Sigmoid colon (tissue), 7 donors: ENCODE measurements around the gene GATD1. TPM values are rescaled to one million over a fixed set of nuclear protein-coding genes. Genes with fewer than 3 reads are reported as not detected.

Experiments
- DNase-seq: peaks from one replicate; pipeline ENCODE4 v3.0.0-alpha.2; 2019
- H3K27ac ChIP-seq, 4 donors: fragments of 200-600 bp; sonication (generic); one replicate each; pipeline ENCODE4 v1.5.1; 2016 to 2019; ENCODE audit warnings: mild to moderate bottlenecking in 1 of 4
- H3K27me3 ChIP-seq, 3 donors: fragments of 200-600 bp; sonication (generic); one replicate each; pipeline ENCODE4 v1.5.1; 2019; ENCODE audit warnings: mild to moderate bottlenecking in 1 of 3
- H3K36me3 ChIP-seq, 4 donors: fragments of 200-600 bp; sonication (generic); one replicate each; pipeline ENCODE4 v1.5.1; 2016 to 2019
- H3K4me1 ChIP-seq, 4 donors: fragments of 200-600 bp; sonication (generic); one replicate each; pipeline ENCODE4 v1.5.1; 2017 to 2019
- H3K4me3 ChIP-seq, 4 donors: fragments of 200-600 bp; sonication (generic); one replicate each; pipeline ENCODE4 v1.5.1; 2017 to 2019; ENCODE audit warnings: mild to moderate bottlenecking in 2 of 4, moderate library complexity in 1 of 4
- H3K9me3 ChIP-seq, 4 donors: fragments of 200-600 bp in 3 of 4; sonication (generic) in 3 of 4; one replicate each; pipeline versions ENCODE4 v1.5.1 to v1.6.1; 2013 to 2019
- EP300 ChIP-seq, 4 donors: sonication (generic); formaldehyde crosslinking; IDR thresholded peaks; one replicate each; pipeline ENCODE4 v1.6.1; 2017; ENCODE audit warnings: antibody characterized with exemption in 4 of 4
- POLR2A ChIP-seq, 2 donors: fragments of 450-650 bp; IDR thresholded peaks; one replicate each; pipeline ENCODE4 v1.6.1; 2016; ENCODE audit warnings: antibody characterized with exemption in 2 of 2, mild to moderate bottlenecking in 2 of 2, moderate library complexity in 2 of 2
- POLR2AphosphoS5 ChIP-seq, 4 donors: sonication (generic); formaldehyde crosslinking; IDR thresholded peaks; one replicate each; pipeline ENCODE4 v1.6.1; 2017; ENCODE audit warnings: antibody characterized with exemption in 4 of 4
- WGBS, 2 donors: extraction: QIAGEN DNeasy Blood & Tissue Kit; methylation state at CpG; one replicate each; pipeline ENCODE4 v1.1.7; 2013; 5-methylcytosine and 5-hydroxymethylcytosine counted together
- intact Hi-C: fragments of 100-400 bp; cut with DNase I; formaldehyde crosslinking; loops from one replicate; pipeline ENCODE4 v1.15.1; 2023
- polyA plus RNA-seq, 3 donors: library from polyadenylated mRNA; stranded (reverse); fragments of 200-250 nt; gene quantifications; one replicate each; pipeline ENCODE4 v1.2.3, GENCODE V29; 2013
- total RNA-seq, 4 donors: library from RNA; depleted of rRNA; stranded (reverse); fragments of >200 nt; gene quantifications; one replicate each; pipeline ENCODE4 v1.1.0, GENCODE V29; 2016
- TF ChIP-seq, protein P1 (sequence below), 4 experiments: fragments of 450-650 bp in 3 of 4; fragments of 200-600 bp in 1 of 4; IDR thresholded peaks; one replicate each; pipeline ENCODE4 v1.5.1; 2016 to 2019; ENCODE audit warnings: antibody characterized with exemption in 4 of 4, mild to moderate bottlenecking in 3 of 4, moderate library complexity in 2 of 4
- donor health status: healthy with polysubstance abuse.
- donor health status: Bipolar disorder and iron deficiency.
- donor health status: healthy.

GATD1 gene
- total and polyA plus RNA-seq, 7 donors: 6.7 to 55.9 (median 15.7) TPM

DNA sequence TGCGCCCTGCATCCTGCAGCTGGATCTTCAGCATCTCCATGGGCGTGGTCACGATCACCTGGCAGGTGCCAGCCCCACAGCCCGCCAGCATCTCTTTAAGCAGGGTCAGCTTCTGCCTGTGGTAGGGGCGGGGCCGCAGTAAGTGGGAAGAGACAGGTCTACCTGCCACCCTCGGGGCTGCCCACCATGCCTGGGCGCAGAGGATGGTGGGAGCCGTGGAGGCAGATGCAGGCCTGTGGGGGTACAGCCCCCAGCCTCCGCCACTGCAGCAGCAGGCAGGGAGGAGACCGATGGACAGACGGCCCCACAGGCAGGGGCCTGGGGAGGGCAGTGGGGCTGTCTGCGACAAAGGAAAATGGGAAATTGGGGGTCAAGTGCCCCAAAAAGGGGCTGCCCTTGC lies 15.6 kb upstream of the GATD1 start:
- TF ChIP-seq, protein P1, sequence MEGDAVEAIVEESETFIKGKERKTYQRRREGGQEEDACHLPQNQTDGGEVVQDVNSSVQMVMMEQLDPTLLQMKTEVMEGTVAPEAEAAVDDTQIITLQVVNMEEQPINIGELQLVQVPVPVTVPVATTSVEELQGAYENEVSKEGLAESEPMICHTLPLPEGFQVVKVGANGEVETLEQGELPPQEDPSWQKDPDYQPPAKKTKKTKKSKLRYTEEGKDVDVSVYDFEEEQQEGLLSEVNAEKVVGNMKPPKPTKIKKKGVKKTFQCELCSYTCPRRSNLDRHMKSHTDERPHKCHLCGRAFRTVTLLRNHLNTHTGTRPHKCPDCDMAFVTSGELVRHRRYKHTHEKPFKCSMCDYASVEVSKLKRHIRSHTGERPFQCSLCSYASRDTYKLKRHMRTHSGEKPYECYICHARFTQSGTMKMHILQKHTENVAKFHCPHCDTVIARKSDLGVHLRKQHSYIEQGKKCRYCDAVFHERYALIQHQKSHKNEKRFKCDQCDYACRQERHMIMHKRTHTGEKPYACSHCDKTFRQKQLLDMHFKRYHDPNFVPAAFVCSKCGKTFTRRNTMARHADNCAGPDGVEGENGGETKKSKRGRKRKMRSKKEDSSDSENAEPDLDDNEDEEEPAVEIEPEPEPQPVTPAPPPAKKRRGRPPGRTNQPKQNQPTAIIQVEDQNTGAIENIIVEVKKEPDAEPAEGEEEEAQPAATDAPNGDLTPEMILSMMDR (IDR thresholded peaks at IDR 0.05): no peak
- TF ChIP-seq POLR2AphosphoS5 (IDR thresholded peaks at IDR 0.05) (no peak), POLR2A (IDR thresholded peaks at IDR 0.05) (no peak), EP300 (IDR thresholded peaks at IDR 0.05) (no peak)

DNA sequence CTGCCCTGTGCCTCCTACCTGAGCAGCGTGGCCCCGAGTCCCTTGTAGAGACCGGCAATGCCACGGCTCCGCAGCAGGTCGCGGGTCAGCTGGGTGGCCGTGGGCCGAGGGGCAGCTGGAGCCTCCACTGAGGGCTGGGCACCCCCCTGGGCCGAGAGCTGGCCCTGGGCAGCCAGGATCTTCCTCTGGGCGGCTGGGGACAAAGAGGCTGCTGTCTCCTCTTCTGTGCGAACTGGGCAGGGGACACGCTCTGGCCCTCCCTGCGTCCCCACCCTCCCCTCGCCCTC lies 15.2 kb upstream of the GATD1 start:
- H3K27me3 ChIP-seq: peaks cover 18 to 40% (median 22%) of the 10 kb centered on the region in 3 donors
- H3K9me3 ChIP-seq: no peaks in the 10 kb centered on the region
- no peak for DNase-seq
- TF ChIP-seq EP300 (IDR thresholded peaks at IDR 0.05): no peak
- no peak for TF ChIP-seq POLR2AphosphoS5 (IDR thresholded peaks at IDR 0.05)
- TF ChIP-seq, protein P1 (IDR thresholded peaks at IDR 0.05): no peak
- no peak for TF ChIP-seq POLR2A (IDR thresholded peaks at IDR 0.05)
- H3K27ac ChIP-seq: no peak overlapping the region
- intact Hi-C loops: no loop called here
- WGBS, 2 donors: 92 to 94% methylated on average over 15 of the region's 15 CpGs
- H3K4me1 ChIP-seq: peaks cover 0 to 34% (median 29%) of the 10 kb centered on the region in 4 donors
- H3K36me3 ChIP-seq: peaks cover 0 to 12% (median 0%) of the 10 kb centered on the region in 4 donors
- H3K4me3 ChIP-seq: no peak overlapping the region

More for the DNA sequence above, 15.6 kb upstream of the GATD1 start:
- Histone ChIP-seq H3K4me3 (no peak overlapping the region), H3K36me3 (peaks cover 0 to 12% (median 0%) of the 10 kb centered on the region in 4 donors), H3K27me3 (peaks cover 18 to 36% (median 22%) of the 10 kb centered on the region in 3 donors), H3K9me3 (no peaks in the 10 kb centered on the region), H3K27ac (no peak overlapping the region), H3K4me1 (peaks cover 0 to 37% (median 30%) of the 10 kb centered on the region in 4 donors)
- intact Hi-C loops: no loop called here
- WGBS, 2 donors: 80 to 91% methylated on average over 13 of the region's 13 CpGs
- no peak for DNase-seq

DNA sequence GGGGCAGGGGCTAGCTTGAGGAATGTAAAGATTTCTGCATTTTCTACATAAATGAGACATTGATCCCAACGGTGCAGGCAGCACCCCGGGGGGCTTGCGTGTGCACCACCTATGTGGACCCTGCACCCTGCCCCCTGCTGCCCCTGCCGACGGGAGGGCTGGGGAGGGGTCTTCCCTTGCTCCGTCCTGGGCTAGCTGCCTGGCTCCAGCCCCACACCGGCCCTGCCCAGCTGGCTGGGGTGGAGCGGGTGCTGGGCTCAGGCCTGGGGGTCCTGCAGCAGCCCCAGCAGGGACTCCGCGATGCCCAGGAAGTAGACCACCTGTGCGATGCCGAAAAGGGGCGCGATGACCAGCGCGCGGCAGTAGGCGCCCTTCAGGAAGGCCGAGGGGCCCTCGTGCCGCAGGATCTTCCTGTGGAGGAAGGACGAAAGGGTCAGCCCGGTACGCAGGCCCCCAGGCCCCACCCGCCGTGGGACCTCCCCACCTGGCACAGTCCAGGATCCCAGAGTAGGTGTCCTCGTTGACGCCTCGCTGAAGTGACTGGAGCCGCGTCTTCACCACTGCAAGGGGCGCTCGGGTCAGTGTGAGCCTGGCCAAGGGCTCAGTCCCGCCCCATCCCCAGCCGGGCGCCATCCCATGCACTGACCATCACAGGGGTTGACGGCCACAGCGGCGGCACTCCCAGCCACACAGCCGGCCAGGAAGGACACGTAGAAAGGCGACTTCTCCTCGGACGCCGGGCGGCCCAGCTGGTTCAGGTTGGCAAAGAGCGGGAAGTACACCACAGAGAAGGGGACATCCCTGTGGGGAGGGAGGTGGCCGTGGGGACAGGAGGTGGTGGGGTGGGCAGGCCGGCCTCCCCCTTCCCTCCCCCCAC lies 14.6 kb upstream of the GATD1 start:
- WGBS, 2 donors: 94 to 95% methylated on average over 49 of the region's 49 CpGs
- intact Hi-C loops: no loop called here
- peaks cover 0 to 31% (median 25%) of the 10 kb centered on the region in 4 donors for H3K4me1 ChIP-seq
- no peak for DNase-seq
- no peak for TF ChIP-seq EP300 (IDR thresholded peaks at IDR 0.05)
- no peak for TF ChIP-seq POLR2AphosphoS5 (IDR thresholded peaks at IDR 0.05)
- no peak for TF ChIP-seq POLR2A (IDR thresholded peaks at IDR 0.05)
- TF ChIP-seq, protein P1 (IDR thresholded peaks at IDR 0.05): no peak
- no peak overlapping the region for H3K27ac ChIP-seq
- no peak overlapping the region for H3K4me3 ChIP-seq
- no peaks in the 10 kb centered on the region for H3K9me3 ChIP-seq
- peaks cover 18 to 46% (median 22%) of the 10 kb centered on the region in 3 donors for H3K27me3 ChIP-seq
- H3K36me3 ChIP-seq: peaks cover 0 to 12% (median 2%) of the 10 kb centered on the region in 4 donors

DNA sequence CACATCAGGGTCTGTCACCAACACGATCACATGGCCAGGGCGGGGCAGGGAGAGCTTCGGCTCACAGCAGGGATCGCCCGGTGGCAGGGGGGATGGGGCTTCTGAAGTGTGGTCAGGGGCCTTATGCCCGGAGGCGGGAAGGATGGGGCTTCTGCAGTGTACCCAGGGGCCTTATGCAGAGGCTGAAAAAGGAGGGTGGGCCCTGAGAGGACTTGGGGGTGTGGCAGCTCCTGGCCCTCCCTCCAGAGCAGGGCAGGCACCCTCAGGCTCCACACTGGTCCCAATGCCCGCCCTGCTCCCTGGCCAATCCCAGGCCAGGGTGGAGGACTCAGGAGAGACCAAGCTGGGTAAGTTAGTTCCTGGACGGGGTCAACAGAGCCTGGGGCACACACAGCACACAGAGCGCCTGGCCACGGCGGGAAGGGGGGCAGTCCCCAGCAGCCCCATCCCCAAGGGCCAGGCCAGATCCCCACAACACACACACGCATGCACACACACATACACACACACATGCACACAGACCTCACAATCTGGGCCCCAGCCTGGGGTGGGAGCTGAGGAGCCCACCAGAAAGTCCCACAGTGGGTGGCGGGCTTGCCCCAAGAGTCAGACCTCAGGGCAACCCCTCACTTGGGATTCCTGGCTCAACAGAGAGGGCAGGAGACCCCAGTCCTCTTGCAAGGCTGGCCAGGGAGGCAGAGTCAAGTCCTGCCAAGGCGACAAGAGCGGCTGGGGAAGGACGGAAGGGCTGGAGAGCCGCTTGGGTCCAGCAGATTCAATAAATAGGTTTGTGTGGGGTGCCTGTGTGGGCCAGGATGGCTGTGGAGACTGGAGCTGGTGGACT lies 13.7 kb upstream of the GATD1 start:
- no peak for DNase-seq
- Histone ChIP-seq H3K27me3 (peaks cover 18 to 46% (median 22%) of the 10 kb centered on the region in 3 donors), H3K9me3 (no peaks in the 10 kb centered on the region), H3K4me3 (no peak overlapping the region), H3K4me1 (peaks cover 0 to 22% (median 19%) of the 10 kb centered on the region in 4 donors), H3K27ac (no peak overlapping the region), H3K36me3 (peaks cover 0 to 12% (median 2%) of the 10 kb centered on the region in 4 donors)
- 68 to 76% methylated on average over 18 of the region's 18 CpGs for WGBS, 2 donors
- no peak for TF ChIP-seq EP300 (IDR thresholded peaks at IDR 0.05)
- no peak for TF ChIP-seq POLR2AphosphoS5 (IDR thresholded peaks at IDR 0.05)
- TF ChIP-seq, protein P1 (IDR thresholded peaks at IDR 0.05): no peak
- TF ChIP-seq POLR2A (IDR thresholded peaks at IDR 0.05): no peak
- intact Hi-C loops: no loop called here
